Gastrocnemius medialis (tissue), 4 donors: ENCODE data around the gene SPTLC3.

Experiments
- CTCF ChIP-seq, 5 experiments: fragments of 450-650 bp in 3 of 5; fragments of 200-600 bp in 2 of 5; sonication (generic) in 2 of 5; IDR thresholded peaks in 4 of 5; conservative IDR thresholded peaks in 1 of 5; 1 replicate in 4 of 5; 2 replicates in 1 of 5; pipeline ENCODE4 v1.5.1; 2016 to 2019; ENCODE audit warnings: antibody characterized with exemption in 5 of 5, mild to moderate bottlenecking in 3 of 5, moderate library complexity in 3 of 5
- POLR2A ChIP-seq, 2 donors: fragments of 450-650 bp; IDR thresholded peaks; one replicate each; pipeline ENCODE4 v1.6.1; 2017; ENCODE audit warnings: antibody characterized with exemption in 2 of 2, mild to moderate bottlenecking in 2 of 2, moderate library complexity in 2 of 2

DNA sequence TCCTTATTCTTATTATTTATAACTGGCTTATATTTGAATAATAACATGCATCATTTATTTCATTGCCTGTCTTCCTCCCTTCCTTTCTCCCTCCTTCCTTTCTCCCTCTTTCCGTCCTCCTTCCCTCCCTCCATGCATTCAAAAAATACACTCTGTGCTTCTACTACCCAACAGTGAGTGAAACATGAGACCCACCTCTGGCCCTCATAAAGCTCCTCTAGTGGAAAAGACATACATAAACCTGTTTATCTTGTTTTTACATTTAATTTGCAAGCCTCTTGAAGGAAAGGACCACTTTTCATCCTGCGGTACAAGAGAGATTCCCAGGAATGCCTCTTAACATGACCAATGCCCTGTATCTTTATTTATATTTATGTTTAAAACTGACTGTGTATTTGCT, 190.5 kb downstream of the SPTLC3 start:
- no peak for TF ChIP-seq CTCF (IDR thresholded peaks at IDR 0.05 in 4 of 5, conservative IDR thresholded peaks at IDR 0.05 in 1 of 5)
- TF ChIP-seq POLR2A (IDR thresholded peaks at IDR 0.05) = no peak
